PC-9 (cell line): Measurements from ENCODE around the gene SNTN.

ENCODE experiments used
- CTCF ChIP-seq: fragments of 200-600 bp; sonication (generic); conservative IDR thresholded peaks from 2 replicates; pipeline ENCODE4 v1.6.1; 2017; ENCODE audit warnings: mixed run types, antibody characterized with exemption, mild to moderate bottlenecking, moderate library complexity
- EZH2 ChIP-seq: fragments of 200-600 bp; sonication (generic); IDR thresholded peaks from 2 replicates; pipeline ENCODE4 v1.8.0; 2017; ENCODE audit warnings: antibody characterized with exemption, low read depth

GRCh38 chr3:63617391-63617790 lies 35.1 kb upstream of the SNTN start:
- TF ChIP-seq CTCF, result no peak
- TF ChIP-seq EZH2, result no peak
